Ishikawa (cell line): ENCODE results near the gene GAS2.

Source experiments
- CEBPB ChIP-seq: IDR thresholded peaks from 2 replicates; pipeline ENCODE4 v1.6.1; 2012
- CREB1 ChIP-seq: IDR thresholded peaks from 2 replicates; pipeline ENCODE4 v1.6.1; 2012; ENCODE audit warnings: low read depth
- EGR1 ChIP-seq: IDR thresholded peaks from 2 replicates; pipeline ENCODE4 v1.6.1; 2012
- EP300 ChIP-seq: IDR thresholded peaks from 2 replicates; pipeline ENCODE4 v1.6.1; 2012; ENCODE audit warnings: borderline replicate concordance
- FOXM1 ChIP-seq: IDR thresholded peaks from 2 replicates; pipeline ENCODE4 v1.6.1; 2012; ENCODE audit warnings: low read depth, borderline replicate concordance
- NFIC ChIP-seq: IDR thresholded peaks from 2 replicates; pipeline ENCODE4 v1.6.1; 2012
- RAD21 ChIP-seq: IDR thresholded peaks from 2 replicates; pipeline ENCODE4 v1.6.1; 2012; ENCODE audit warnings: low read depth
- TAF1 ChIP-seq: IDR thresholded peaks from 2 replicates; pipeline ENCODE4 v1.6.1; 2012; ENCODE audit warnings: low read depth, mild to moderate bottlenecking
- TCF12 ChIP-seq: IDR thresholded peaks from 2 replicates; pipeline ENCODE4 v1.6.1; 2012; ENCODE audit warnings: low read depth
- TEAD4 ChIP-seq: IDR thresholded peaks from 2 replicates; pipeline ENCODE4 v1.6.1; 2012
- YY1 ChIP-seq: IDR thresholded peaks from 2 replicates; pipeline ENCODE4 v1.6.1; 2012; ENCODE audit warnings: low read depth
- ZBTB7A ChIP-seq: IDR thresholded peaks from 2 replicates; pipeline ENCODE4 v1.6.1; 2012; ENCODE audit warnings: low read depth
- TF ChIP-seq, protein P1 (sequence below): IDR thresholded peaks from 2 replicates; pipeline ENCODE4 v1.6.1; 2012; ENCODE audit warnings: low read depth, mild to moderate bottlenecking
- TF ChIP-seq, protein P2 (sequence below): IDR thresholded peaks from 2 replicates; pipeline ENCODE4 v1.6.1; 2012
- TF ChIP-seq, protein P3 (sequence below): IDR thresholded peaks from 2 replicates; pipeline ENCODE4 v1.6.1; 2012

The GAS2 gene

DNA sequence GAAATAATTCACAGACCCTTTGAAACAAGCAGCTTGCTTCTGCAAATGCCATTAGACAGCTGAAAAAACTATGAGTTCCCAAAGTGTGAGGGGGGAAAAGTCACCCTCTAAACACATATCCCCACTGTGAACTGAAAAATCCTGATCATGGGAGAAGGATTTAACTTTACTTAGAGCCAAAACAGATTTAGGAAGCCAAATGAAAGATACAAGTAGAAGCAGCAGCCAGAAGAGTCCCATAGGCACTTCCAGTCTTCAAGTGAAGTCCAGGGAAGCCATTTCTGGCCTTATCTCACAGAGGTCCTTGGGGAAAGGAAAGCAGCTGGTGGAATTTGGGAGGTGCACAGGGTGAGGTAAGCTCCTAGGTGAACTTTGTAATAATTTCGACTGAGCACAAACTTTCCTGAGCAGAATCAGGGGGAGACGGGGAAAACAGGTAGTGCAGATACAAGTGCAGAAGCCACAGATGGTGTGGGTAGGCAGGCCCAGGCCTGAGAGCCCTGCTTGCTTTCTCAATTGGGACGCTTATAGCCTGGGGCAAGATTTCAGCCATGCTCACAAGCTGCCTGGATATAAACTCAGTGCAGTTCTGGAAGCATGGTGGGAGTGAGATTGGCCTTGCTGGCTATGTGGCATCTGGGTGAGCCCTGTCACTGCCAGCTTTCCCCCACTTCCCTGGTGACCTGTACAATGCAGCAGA lies 44.8 kb downstream of the GAS2 start:
- TF ChIP-seq TCF12 (no peak), CREB1 (no peak), NFIC (no peak), TEAD4 (no peak), RAD21 (no peak), CEBPB (no peak), EP300 (no peak), TAF1 (no peak), ZBTB7A (no peak), YY1 (no peak), FOXM1 (no peak), EGR1 (no peak)
- TF ChIP-seq, protein P1, sequence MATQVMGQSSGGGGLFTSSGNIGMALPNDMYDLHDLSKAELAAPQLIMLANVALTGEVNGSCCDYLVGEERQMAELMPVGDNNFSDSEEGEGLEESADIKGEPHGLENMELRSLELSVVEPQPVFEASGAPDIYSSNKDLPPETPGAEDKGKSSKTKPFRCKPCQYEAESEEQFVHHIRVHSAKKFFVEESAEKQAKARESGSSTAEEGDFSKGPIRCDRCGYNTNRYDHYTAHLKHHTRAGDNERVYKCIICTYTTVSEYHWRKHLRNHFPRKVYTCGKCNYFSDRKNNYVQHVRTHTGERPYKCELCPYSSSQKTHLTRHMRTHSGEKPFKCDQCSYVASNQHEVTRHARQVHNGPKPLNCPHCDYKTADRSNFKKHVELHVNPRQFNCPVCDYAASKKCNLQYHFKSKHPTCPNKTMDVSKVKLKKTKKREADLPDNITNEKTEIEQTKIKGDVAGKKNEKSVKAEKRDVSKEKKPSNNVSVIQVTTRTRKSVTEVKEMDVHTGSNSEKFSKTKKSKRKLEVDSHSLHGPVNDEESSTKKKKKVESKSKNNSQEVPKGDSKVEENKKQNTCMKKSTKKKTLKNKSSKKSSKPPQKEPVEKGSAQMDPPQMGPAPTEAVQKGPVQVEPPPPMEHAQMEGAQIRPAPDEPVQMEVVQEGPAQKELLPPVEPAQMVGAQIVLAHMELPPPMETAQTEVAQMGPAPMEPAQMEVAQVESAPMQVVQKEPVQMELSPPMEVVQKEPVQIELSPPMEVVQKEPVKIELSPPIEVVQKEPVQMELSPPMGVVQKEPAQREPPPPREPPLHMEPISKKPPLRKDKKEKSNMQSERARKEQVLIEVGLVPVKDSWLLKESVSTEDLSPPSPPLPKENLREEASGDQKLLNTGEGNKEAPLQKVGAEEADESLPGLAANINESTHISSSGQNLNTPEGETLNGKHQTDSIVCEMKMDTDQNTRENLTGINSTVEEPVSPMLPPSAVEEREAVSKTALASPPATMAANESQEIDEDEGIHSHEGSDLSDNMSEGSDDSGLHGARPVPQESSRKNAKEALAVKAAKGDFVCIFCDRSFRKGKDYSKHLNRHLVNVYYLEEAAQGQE: no peak
- TF ChIP-seq, protein P2, sequence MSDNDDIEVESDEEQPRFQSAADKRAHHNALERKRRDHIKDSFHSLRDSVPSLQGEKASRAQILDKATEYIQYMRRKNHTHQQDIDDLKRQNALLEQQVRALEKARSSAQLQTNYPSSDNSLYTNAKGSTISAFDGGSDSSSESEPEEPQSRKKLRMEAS: no peak
- TF ChIP-seq, protein P3, sequence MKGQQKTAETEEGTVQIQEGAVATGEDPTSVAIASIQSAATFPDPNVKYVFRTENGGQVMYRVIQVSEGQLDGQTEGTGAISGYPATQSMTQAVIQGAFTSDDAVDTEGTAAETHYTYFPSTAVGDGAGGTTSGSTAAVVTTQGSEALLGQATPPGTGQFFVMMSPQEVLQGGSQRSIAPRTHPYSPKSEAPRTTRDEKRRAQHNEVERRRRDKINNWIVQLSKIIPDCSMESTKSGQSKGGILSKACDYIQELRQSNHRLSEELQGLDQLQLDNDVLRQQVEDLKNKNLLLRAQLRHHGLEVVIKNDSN: no peak

DNA sequence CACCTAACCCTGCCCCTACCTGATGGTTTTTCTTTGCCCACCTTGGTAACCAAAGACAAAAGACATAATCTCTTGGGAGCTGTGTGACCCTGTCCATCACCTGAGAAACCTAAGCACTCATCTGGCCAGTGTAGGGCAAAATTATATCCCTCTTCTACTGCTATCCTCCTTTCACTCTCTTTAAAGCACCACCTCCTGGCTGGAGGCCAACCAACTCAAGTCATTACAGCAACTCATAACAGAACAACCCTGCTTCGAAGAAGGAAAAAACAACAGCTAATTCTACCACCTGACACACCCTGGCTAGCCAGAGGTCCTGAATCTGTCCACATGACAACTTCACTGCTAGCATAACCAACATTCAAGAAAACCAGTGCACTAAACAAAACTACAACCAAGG lies 45.5 kb downstream of the GAS2 start:
- TF ChIP-seq, protein P2: no peak
- TF ChIP-seq EGR1 (no peak), CREB1 (no peak), CEBPB (no peak), TEAD4 (no peak), TCF12 (no peak)

DNA sequence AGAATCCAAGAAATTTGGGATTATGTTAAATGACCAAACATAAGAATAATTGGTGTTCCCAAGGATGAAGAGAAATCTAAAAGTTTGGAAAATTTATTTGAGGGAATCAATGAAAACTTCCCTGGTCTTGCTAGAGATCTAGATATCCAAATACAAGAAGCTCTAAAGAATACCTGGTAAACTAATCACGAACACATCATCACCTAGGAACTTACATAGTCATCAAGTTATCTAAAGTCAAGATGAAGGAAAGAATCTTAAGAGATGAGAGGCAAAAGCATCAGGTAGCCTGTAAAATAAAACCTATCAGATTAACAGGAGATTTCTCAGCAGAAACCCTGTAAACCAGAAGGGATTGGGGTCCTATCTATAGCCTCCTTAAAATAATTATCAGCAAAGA lies 46.9 kb downstream of the GAS2 start:
- TF ChIP-seq FOXM1 (no peak), ZBTB7A (no peak), TAF1 (no peak), EP300 (no peak), CEBPB (no peak), TCF12 (no peak), YY1 (no peak), TEAD4 (no peak), NFIC (no peak), CREB1 (no peak), RAD21 (no peak), EGR1 (no peak)
- TF ChIP-seq, protein P1: no peak
- TF ChIP-seq, protein P2: no peak
- TF ChIP-seq, protein P3: no peak

DNA sequence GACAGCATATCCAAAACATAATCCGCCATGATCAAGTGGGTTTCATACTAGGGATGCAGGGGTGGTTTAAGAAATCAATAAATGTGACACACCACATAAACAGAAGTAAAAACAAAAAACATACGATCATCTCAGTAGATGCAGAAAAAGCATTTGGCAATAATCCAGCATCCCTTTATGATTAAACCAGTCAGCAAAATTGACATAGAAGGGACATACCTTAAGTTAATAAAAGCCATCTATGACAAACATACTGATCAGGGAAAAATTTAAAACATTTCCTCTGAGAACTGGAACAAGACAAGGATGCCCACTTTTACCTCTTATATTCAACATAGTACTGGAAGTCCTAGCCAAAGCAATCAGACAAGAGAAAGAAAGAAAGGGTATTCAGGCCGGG lies 49.6 kb downstream of the GAS2 start:
- TF ChIP-seq TCF12: no peak
- no peak for TF ChIP-seq NFIC

DNA sequence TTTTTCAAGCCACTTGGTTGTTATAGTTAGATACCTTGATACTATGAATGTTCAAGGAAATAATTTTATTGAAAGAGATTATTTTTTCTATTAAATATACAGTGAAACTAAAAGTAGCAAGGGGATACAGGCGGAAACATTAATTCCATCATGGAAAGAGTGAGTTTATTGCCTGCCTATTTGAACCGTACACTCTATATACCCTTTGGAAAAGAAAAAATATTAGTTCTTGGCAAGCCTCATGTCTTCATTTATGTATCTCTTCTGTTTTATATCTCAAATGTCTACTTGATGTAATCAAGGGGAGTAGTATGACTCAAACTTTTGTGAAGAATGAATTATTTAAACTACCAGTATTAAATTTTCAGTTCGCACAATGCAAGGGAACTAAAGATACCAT lies 54.0 kb downstream of the GAS2 start:
- no peak for TF ChIP-seq YY1
- TF ChIP-seq, protein P2: no peak

DNA sequence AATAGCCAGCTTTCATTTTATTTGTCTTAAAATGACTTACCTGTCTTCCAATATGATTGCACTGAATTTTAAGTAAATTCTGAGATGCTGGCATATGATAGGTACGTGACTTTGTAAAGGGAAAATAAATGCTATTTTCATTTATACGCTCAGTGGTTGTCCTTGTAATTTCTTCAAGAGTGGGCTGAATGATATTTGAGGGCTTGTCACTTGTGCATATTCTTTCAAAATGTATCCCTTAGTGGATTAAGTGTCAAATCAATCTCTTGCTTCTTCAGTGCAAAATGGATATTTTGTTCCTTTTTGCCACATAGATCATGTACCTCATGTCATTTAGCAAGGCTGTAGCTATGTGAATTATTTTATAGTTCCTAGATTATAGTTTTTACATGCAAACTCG lies 56.9 kb downstream of the GAS2 start:
- no peak for TF ChIP-seq TCF12

DNA sequence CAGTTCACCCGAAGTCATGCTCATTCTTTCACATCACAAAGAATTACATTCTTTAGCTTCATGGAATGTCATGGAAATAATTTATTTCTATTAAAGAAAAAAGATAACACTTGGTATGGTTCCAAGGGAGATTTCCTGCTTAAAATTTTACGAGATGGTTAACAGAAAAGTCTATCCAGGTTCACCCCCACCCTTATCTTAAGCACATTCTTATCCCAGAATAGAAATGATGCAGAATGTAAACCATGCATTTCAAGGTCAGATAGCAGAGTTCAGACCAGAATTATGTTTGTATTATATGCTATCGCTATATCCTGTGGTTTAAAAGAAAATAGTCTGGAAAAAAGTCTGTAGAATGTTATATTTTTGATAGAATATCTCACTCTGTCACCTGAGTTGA lies 58.7 kb downstream of the GAS2 start:
- TF ChIP-seq, protein P3: no peak
- TF ChIP-seq NFIC (no peak), RAD21 (no peak), FOXM1 (no peak)
